ENCODE data around the gene CIAO2B. TPM values are rescaled to one million over a fixed set of nuclear protein-coding genes. Genes with fewer than 3 reads are reported as not detected.
"Not testable (repeated sequence)": the region's sequence is repeated elsewhere in the genome, so short reads cannot be mapped to it uniquely, and the experiment has no call there.

The CIAO2B gene
- total RNA-seq, 1 donor from 2014 or later, result 129 TPM

- DNase-seq (ENCODE audit: low read depth), result not testable (repeated sequence)
Measured at GRCh38 chr16:66955363-66956153, 21.4 kb upstream of the CIAO2B start.

GRCh38 chr16:66954097-66954659, 20.0 kb upstream of the CIAO2B start:
- DNase-seq (ENCODE audit: low read depth), result peak; percentile 68

GRCh38 chr16:66953462-66954096, 19.4 kb upstream of the CIAO2B start:
- DNase-seq (ENCODE audit: low read depth), result no peak

GRCh38 chr16:66952430-66953110, 18.4 kb upstream of the CIAO2B start:
- no peak for DNase-seq (ENCODE audit: low read depth)

- DNase-seq (ENCODE audit: low read depth), result peak; percentile 42
Measured at GRCh38 chr16:66950971-66951790, 17.0 kb upstream of the CIAO2B start.

- peak; percentile 17 for DNase-seq (ENCODE audit: low read depth)
Measured at GRCh38 chr16:66950437-66950836, 16.2 kb upstream of the CIAO2B start.

GRCh38 chr16:66949472-66949871, 15.3 kb upstream of the CIAO2B start:
- no peak for DNase-seq (ENCODE audit: low read depth)

GRCh38 chr16:66948837-66949225, 14.6 kb upstream of the CIAO2B start:
- DNase-seq (ENCODE audit: low read depth), result no peak

- no peak for DNase-seq (ENCODE audit: low read depth)
Measured at GRCh38 chr16:66948134-66948836, 14.1 kb upstream of the CIAO2B start.

GRCh38 chr16:66947302-66948065, 13.3 kb upstream of the CIAO2B start:
- peak; percentile 83 for DNase-seq (ENCODE audit: low read depth)

GRCh38 chr16:66946974-66947301, 12.7 kb upstream of the CIAO2B start:
- no peak for DNase-seq (ENCODE audit: low read depth)

- DNase-seq (ENCODE audit: low read depth), result no peak
Measured at GRCh38 chr16:66946541-66946940, 12.3 kb upstream of the CIAO2B start.

GRCh38 chr16:66945939-66946338, 11.7 kb upstream of the CIAO2B start:
- DNase-seq (ENCODE audit: low read depth), result no peak

GRCh38 chr16:66944971-66945370, 10.8 kb upstream of the CIAO2B start:
- DNase-seq (ENCODE audit: low read depth), result not testable (repeated sequence)

GRCh38 chr16:66944054-66944441, 9.8 kb upstream of the CIAO2B start:
- no peak for DNase-seq (ENCODE audit: low read depth)

- DNase-seq (ENCODE audit: low read depth), result no peak
Measured at GRCh38 chr16:66943426-66944053, 9.3 kb upstream of the CIAO2B start.

GRCh38 chr16:66942981-66943380, 8.8 kb upstream of the CIAO2B start:
- no peak for DNase-seq (ENCODE audit: low read depth)

GRCh38 chr16:66940236-66940635, 6.0 kb upstream of the CIAO2B start:
- no peak for DNase-seq (ENCODE audit: low read depth)

GRCh38 chr16:66939366-66939765, 5.2 kb upstream of the CIAO2B start:
- DNase-seq (ENCODE audit: low read depth), result no peak
